SKM-1 (cell line): Measurements from ENCODE around the gene AKAP13.
A peak's percentile ranks its signal among the peaks of the same experiment; 100 is the strongest.
"Not testable (repeated sequence)": the region's sequence is repeated elsewhere in the genome, so short reads cannot be mapped to it uniquely, and the experiment has no call there.

Experiments used
- DNase-seq: peaks from one replicate; lab custom pipeline; 2025; ENCODE audit not compliant: unreplicated experiment; lab: John Stamatoyannopoulos, UW

AKAP13 gene

GRCh38 chr15:85642065-85642692 is 261.8 kb downstream of the AKAP13 start:
- DNase-seq = no peak

GRCh38 chr15:85642693-85643066 is 262.3 kb downstream of the AKAP13 start:
- no peak for DNase-seq

- no peak for DNase-seq
Measured at GRCh38 chr15:85646538-85647091, 266.2 kb downstream of the AKAP13 start.

GRCh38 chr15:85649372-85649771 is 269.0 kb downstream of the AKAP13 start:
- DNase-seq = peak; percentile 85

GRCh38 chr15:85651548-85651947 is 271.1 kb downstream of the AKAP13 start:
- DNase-seq = no peak

GRCh38 chr15:85652457-85652856 is 272.1 kb downstream of the AKAP13 start:
- DNase-seq = no peak

GRCh38 chr15:85657132-85657531 is 276.7 kb downstream of the AKAP13 start:
- no peak for DNase-seq

- DNase-seq = no peak
Measured at GRCh38 chr15:85658816-85659215, 278.4 kb downstream of the AKAP13 start.

- DNase-seq = no peak
Measured at GRCh38 chr15:85661859-85662258, 281.5 kb downstream of the AKAP13 start.

GRCh38 chr15:85665677-85666076 is 285.3 kb downstream of the AKAP13 start:
- not testable (repeated sequence) for DNase-seq

- no peak for DNase-seq
Measured at GRCh38 chr15:85667491-85668424, 287.4 kb downstream of the AKAP13 start.

GRCh38 chr15:85671156-85671555 is 290.8 kb downstream of the AKAP13 start:
- no peak for DNase-seq

GRCh38 chr15:85672332-85673084 is 292.1 kb downstream of the AKAP13 start:
- no peak for DNase-seq

GRCh38 chr15:85673326-85673725 is 292.9 kb downstream of the AKAP13 start:
- no peak for DNase-seq

- DNase-seq = no peak
Measured at GRCh38 chr15:85676342-85677098, 296.1 kb downstream of the AKAP13 start.

- DNase-seq = no peak
Measured at GRCh38 chr15:85679231-85679630, 298.8 kb downstream of the AKAP13 start.

GRCh38 chr15:85681386-85681785 is 301.0 kb downstream of the AKAP13 start:
- DNase-seq = no peak

- no peak for DNase-seq
Measured at GRCh38 chr15:85684174-85684710, 303.8 kb downstream of the AKAP13 start.

- DNase-seq = no peak
Measured at GRCh38 chr15:85685356-85685755, 305.0 kb downstream of the AKAP13 start.

- DNase-seq = no peak
Measured at GRCh38 chr15:85687329-85687728, 306.9 kb downstream of the AKAP13 start.
